RPMI8226 (cell line): ENCODE results near the gene POU3F2.
A peak's percentile ranks its signal among the peaks of the same experiment; 100 is the strongest.

Experiments
- DNase-seq: peaks from one replicate; pipeline ENCODE4 v3.0.0-alpha.2; 2015

POU3F2 gene

DNA sequence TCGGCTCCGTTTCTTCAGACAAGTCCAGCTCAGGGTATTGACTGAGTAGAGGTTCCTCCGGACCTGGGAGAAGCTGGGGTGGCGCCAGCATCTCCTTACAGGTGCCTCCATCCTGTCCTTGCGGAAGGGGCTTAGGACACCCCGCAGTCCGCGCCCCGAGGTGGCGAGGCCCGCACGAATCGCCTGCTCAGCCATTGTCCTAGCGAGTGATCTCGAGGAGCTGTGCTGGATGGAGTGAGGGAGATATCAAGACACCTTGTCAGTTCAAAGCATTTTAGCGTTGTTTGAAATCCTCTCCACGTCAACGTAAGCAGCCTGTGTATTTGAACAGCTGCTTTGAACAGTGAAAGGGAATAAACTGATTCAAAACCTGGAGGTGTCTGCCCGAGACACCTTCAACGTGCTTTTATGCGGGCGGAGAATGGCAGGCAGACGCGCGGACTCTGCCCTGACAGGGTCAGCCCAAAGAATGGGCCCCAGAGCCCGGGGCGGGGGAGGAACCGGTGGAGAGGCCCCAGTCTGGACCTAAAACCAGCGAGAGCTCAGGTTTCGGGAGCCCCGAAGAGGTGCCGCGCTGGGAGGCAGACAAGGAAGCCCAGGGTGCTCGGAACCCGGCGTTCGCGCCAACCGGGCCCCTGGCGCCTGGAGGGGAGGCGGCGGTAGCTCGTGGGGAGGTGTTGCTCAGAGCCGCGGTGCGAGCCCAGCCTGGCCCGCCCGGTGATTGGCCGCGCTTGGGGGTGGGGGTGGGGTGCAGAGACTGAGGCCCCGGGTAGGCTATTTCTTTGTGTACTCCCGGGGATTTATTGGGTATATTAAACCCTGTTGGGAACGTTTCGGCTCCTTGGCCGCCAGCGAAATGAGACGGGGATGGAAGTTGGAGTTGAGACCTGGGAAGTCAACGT, 3.1 kb upstream of the POU3F2 start:
- no peak for DNase-seq

DNA sequence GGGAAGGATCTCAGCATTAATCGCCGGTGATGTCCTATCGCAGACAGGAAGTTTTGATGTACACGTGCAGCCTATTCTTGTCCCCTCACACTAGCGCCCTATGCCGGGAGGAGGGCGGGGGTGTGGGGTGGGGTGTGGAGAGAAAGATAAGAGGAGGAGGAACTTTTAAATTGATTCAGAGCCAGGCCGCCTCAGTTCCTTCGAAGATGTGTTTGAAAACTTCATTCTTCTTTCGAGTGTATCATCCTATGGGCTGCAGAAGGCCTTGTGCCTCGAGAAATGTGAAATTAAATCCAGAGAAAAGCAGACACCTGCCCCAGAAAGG, 2.5 kb upstream of the POU3F2 start:
- no peak for DNase-seq

GRCh38 chr6:98832284-98833056, 1.9 kb upstream of the POU3F2 start:
- no peak for DNase-seq

DNA sequence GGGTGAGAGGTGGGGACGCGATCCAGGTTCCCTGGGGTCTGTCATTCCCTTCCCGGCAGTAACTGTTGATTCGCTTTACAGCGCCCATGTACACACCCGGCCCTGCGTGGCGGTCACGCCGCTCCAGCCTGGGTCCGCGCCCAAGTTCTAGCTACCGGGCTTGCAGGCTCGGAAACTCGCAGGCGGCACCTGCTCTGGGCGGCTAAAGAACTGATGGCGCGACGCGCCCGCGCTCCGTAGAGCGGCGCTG, 1.4 kb upstream of the POU3F2 start:
- DNase-seq = peak; percentile 45

DNA sequence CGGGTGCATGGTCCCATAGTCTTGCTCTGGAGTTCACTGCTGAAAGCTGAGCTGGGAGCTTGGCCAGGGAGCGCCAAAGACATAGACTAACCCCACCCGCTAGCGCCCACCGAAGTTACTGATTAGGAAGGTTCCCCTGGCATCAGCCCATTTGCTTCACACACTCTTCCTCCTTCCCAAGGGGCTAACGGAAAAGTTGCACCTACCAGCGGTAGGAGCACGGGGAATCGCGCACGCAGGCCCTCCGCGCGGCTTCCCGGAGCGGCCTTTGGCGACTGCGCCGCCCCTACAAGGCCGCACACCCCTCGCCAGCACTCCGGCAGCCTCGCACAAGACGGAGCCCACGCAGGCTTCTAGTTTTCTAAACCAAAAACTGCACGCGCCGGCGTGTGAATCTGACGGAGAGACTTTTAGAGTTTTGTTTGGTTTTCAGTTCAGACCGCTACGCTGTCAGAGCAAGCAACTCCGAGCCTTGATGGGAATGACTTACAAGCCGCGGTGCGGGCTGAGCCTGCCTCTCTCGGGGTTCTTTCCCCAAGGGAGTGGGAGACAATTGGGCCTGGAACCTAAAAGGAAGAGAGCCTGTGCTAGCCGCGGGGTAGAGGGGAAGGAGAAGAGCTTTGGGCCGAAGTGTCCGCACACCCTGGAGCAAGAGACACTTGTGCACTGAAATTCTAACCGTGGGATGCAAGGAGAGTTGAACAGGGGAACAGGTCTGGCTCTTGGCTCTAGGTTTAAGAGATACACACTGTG, 891 bp upstream of the POU3F2 start:
- no peak for DNase-seq

DNA sequence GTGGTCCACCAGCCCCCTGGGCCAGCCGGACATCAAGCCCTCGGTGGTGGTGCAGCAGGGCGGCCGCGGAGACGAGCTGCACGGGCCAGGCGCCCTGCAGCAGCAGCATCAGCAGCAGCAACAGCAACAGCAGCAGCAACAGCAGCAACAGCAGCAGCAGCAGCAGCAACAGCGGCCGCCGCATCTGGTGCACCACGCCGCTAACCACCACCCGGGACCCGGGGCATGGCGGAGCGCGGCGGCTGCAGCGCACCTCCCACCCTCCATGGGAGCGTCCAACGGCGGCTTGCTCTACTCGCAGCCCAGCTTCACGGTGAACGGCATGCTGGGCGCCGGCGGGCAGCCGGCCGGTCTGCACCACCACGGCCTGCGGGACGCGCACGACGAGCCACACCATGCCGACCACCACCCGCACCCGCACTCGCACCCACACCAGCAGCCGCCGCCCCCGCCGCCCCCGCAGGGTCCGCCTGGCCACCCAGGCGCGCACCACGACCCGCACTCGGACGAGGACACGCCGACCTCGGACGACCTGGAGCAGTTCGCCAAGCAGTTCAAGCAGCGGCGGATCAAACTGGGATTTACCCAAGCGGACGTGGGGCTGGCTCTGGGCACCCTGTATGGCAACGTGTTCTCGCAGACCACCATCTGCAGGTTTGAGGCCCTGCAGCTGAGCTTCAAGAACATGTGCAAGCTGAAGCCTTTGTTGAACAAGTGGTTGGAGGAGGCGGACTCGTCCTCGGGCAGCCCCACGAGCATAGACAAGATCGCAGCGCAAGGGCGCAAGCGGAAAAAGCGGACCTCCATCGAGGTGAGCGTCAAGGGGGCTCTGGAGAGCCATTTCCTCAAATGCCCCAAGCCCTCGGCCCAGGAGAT, 1.0 kb downstream of the POU3F2 start:
- peak; percentile 24 for DNase-seq

DNA sequence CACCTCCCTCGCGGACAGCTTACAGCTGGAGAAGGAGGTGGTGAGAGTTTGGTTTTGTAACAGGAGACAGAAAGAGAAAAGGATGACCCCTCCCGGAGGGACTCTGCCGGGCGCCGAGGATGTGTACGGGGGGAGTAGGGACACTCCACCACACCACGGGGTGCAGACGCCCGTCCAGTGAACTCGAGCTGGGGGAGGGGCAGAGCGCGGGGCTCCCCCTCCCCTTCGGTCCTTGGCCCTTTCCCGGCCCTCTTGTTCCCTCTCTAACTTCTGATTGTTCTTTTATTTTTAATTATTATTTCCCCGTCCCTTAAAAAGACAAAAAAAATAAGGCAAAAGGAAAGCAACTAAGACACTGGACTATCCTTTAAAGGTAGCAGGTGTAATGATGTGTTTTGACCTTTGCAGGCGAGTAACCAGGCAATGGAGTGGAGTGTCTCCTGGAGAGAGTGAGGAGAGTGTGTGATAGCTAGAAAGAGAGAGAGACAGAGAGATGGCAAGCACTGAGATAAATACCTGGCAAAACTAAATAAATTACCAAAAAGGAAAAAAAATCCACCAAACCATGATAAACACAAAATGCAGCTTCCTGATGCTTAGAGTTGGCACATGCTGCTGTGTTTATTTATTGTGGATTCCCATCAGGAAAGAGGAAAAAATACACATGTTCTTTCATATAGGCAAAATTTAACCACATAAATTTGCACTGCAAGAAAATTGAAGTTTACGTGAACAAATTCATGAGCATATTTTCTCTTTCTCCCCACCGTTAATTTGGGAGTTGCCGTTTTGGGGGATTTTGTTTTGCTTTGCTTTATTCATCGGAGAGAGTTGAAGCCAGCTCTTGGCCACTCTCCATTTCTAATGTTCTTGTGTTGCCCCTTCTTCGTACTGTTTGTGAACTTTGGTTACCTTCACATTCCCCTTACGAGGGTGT, 1.9 kb downstream of the POU3F2 start:
- DNase-seq = no peak

- DNase-seq = no peak
Measured at GRCh38 chr6:98836962-98837944, 2.9 kb downstream of the POU3F2 start.

DNA sequence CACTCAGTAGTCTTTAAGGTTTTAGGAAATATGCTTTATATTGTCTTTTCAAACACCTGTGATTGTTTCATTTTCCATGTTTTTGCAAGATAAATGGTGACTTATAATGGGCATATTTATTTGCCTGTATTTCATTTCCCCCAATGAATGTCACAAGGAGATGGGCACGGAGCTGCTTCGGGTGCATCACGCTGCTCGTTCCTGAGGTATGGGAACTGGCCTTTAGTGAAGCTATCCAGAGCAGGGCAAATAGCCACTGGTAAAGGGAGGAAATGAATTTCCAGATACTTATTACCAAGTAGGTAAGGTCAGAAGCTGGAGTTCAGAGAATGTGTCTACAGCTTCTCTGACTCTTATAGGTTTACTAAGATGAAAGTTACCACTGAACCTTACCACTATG, 3.7 kb downstream of the POU3F2 start:
- no peak for DNase-seq

GRCh38 chr6:98838975-98839374, 4.6 kb downstream of the POU3F2 start:
- DNase-seq = no peak

DNA sequence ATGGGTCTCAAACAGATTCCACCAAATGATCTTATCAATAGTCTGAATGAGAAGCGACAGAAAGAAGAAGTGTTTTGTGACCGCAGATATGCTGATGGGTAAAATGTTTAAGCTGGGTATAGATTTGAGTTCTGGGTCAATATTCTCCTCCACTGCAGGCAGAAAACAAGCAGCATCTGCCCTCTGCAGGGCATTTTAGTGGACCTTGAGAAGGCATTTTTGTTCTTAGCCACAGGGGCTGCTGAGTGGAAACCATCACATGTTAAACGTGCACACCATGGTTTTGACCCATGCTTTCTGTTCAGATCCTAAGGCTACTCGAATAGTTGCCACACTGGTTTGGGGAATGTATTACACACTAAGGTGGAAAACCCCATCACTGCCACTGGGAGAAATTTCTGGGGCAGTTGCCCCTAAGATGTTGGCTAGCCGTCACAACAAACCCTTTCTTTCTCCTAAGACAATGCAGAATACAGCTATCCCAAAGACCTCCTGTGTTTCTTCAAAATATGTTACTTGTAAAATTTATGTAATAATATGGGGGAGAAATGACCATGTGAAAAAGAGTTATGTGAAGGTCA, 5.5 kb downstream of the POU3F2 start:
- DNase-seq = no peak

GRCh38 chr6:98840385-98840784, 6.0 kb downstream of the POU3F2 start:
- no peak for DNase-seq

DNA sequence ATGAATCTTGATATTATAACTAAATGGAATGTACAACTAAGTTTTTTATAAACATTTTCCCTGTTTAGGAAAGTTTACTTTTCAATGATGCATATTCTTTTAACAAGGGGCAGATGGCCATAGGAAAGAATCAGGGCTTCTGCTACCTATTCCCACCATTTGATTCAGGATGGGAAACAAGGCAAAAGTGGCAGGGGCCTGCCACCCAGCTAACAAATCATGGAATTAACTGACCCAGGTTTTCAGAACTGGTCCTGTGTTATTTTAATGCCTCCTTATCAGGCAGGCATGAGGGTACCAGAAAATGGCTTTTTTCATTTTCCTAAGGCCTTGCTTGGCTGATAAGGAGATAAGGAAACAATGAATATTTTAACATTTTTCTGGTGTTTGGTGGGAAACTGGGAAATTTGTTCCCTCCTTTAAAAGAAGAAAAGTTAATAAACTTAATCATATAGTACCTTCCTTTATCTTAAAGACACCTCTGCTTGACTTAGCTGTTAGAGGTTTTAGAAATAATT, 6.7 kb downstream of the POU3F2 start:
- no peak for DNase-seq

- no peak for DNase-seq
Measured at GRCh38 chr6:98841621-98842341, 7.4 kb downstream of the POU3F2 start.

GRCh38 chr6:98842342-98843180, 8.2 kb downstream of the POU3F2 start:
- no peak for DNase-seq

DNA sequence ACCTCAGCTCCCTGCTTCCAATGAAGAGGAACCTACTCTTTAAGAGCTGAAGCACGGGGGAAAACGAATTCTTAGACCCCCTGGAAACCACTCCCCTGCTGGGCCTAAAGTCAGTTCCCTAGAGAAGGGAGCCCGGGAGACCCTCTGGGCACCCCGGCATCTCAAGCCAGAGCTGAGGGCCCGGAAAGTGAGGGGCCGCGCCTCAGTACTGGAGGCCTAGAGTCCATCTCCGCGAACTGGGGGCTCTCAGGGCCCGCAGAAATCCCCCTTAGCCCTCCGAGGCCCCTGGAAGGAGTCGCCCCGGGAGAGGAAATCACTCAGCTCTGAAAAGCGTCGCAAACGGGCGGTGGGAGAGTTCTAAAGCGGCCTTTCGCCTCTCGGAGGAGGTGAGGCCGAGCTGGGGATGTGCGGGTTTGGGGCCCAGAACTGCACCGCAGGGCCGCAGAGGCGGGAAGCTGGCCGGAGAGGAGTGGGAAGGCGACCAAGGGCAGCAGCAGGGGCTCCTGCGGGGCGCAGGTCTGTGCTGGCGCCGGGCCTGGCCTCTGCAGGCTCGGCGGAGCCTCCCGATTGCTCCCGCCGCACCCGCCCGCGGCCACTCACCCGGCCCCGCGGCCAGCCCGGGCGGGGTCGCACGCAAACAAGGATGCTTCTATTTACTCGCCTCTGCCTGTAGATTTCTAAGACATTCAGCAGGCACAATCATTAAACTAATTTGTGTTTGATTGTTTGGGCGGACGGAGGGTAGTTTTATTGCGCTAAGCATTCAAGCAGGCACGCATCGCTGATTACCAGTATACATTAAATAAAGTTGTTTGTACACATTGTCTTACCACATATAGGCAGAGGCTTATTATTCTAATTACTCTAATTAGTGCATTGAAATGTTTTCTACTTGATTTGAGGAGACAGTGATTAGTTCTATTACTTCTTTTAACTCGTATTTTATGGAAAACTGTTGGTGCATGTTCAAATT, 9.2 kb downstream of the POU3F2 start:
- DNase-seq = no peak
